Spleen (tissue), 11 donors: Measurements from ENCODE around the gene GAS2L3. TPM values are rescaled to one million over a fixed set of nuclear protein-coding genes. Genes with fewer than 3 reads are reported as not detected.

Experiments used
- DNase-seq: peaks from one replicate; pipeline ENCODE4 v3.0.0-alpha.2; 2020
- H3K27ac ChIP-seq, 8 donors: fragments of 200-600 bp; sonication (generic) in 7 of 8; 1 replicate in 4 of 8; 2 replicates in 4 of 8; pipeline versions ENCODE4 v1.5.0 to v1.8.0; 2016 to 2021; ENCODE audit warnings: inconsistent platforms in 4 of 8, mild to moderate bottlenecking in 4 of 8, moderate library complexity in 1 of 8
- H3K27me3 ChIP-seq, 7 donors: fragments of 200-600 bp; sonication (generic) in 6 of 7; replicated peaks in 1 of 7; 1 replicate in 4 of 7; 2 replicates in 3 of 7; pipeline versions ENCODE4 v1.5.0 to v1.8.0; 2016 to 2021; ENCODE audit warnings: inconsistent platforms in 3 of 7, mild to moderate bottlenecking in 1 of 7
- H3K36me3 ChIP-seq, 6 donors: fragments of 200-600 bp; sonication (generic) in 5 of 6; 1 replicate in 4 of 6; 2 replicates in 2 of 6; pipeline versions ENCODE4 v1.5.0 to v1.8.0; 2016 to 2021; ENCODE audit warnings: inconsistent platforms in 2 of 6
- H3K4me1 ChIP-seq, 6 donors: fragments of 200-600 bp; sonication (generic) in 5 of 6; 1 replicate in 3 of 6; 2 replicates in 3 of 6; pipeline versions ENCODE4 v1.5.0 to v1.8.0; 2016 to 2021; ENCODE audit warnings: inconsistent platforms in 3 of 6
- H3K4me3 ChIP-seq, 8 donors: fragments of 200-600 bp; sonication (generic) in 7 of 8; 1 replicate in 4 of 8; 2 replicates in 4 of 8; pipeline versions ENCODE4 v1.5.0 to v1.8.0; 2016 to 2021; ENCODE audit warnings: inconsistent platforms in 4 of 8, mild to moderate bottlenecking in 4 of 8, moderate library complexity in 2 of 8
- H3K9me3 ChIP-seq, 8 donors: fragments of 200-600 bp; sonication (generic) in 7 of 8; 1 replicate in 4 of 8; 2 replicates in 4 of 8; pipeline versions ENCODE4 v1.5.0 to v1.8.0; 2016 to 2021; ENCODE audit warnings: inconsistent platforms in 4 of 8
- POLR2A ChIP-seq, 3 donors: fragments of 450-650 bp; IDR thresholded peaks; one replicate each; pipeline ENCODE4 v1.5.1; 2017; ENCODE audit warnings: antibody characterized with exemption in 3 of 3, mild to moderate bottlenecking in 1 of 3
- POLR2AphosphoS5 ChIP-seq, 3 donors: sonication (generic); formaldehyde crosslinking; IDR thresholded peaks; one replicate each; pipeline ENCODE4 v1.5.1; 2017; ENCODE audit warnings: antibody characterized with exemption in 3 of 3
- WGBS, 5 donors: extraction: QIAGEN DNeasy Blood & Tissue Kit in 3 of 5; methylation state at CpG; one replicate each; pipeline versions ENCODE4 v1.1.5 to v1.1.7; 2013 to 2018; 5-methylcytosine and 5-hydroxymethylcytosine counted together
- intact Hi-C: fragments of 100-400 bp; cut with DNase I; formaldehyde crosslinking; loops from one replicate; pipeline ENCODE4 v1.15.0; 2023; ENCODE audit warnings: low total_unique reads
- polyA plus RNA-seq, 3 donors: library from polyadenylated mRNA; stranded (reverse); fragments of 200-250 nt; gene quantifications; one replicate each; pipeline ENCODE4 v1.2.1, GENCODE V29; 2013
- total RNA-seq, 7 donors: library from RNA; depleted of rRNA in 3 of 7; stranded (reverse); fragments of >200 nt in 3 of 7; fragmentation: NEBNext Ultra II Directional in 4 of 7; extraction: Animal tissue kit (Norgen Biotek cat#: 25700) in 4 of 7; gene quantifications; one replicate each; pipeline versions ENCODE4 v1.1.0 to v1.2.1, GENCODE V29; 2016 to 2021
- TF ChIP-seq, protein P1 (sequence below), 11 experiments: fragments of 200-600 bp in 7 of 11; fragments of 450-650 bp in 4 of 11; sonication (generic) in 4 of 11; IDR thresholded peaks in 8 of 11; conservative IDR thresholded peaks in 3 of 11; 1 replicate in 7 of 11; 2 replicates in 4 of 11; pipeline versions ENCODE4 v1.4.0 to v1.8.0; 2016 to 2021; ENCODE audit warnings: antibody characterized with exemption in 11 of 11, inconsistent platforms in 4 of 11, mild to moderate bottlenecking in 1 of 11
- donor health status: healthy with polysubstance abuse.
- donor health status: DM: no; HTN: no; CAD: no; lungs with moderate emphysema.
- donor health status: DM: no; HTN: no; CAD: no.
- donor health status: Bipolar disorder and iron deficiency.
- donor health status: healthy.
- donor health status: DM: no; HTN: no; CAD: no.
- donor health status: DM: yes; HTN: yes; CAD: no.

The GAS2L3 gene
- total and polyA plus RNA-seq, 10 donors, result 0.49 to 10.8 (median 6.5) TPM

DNA sequence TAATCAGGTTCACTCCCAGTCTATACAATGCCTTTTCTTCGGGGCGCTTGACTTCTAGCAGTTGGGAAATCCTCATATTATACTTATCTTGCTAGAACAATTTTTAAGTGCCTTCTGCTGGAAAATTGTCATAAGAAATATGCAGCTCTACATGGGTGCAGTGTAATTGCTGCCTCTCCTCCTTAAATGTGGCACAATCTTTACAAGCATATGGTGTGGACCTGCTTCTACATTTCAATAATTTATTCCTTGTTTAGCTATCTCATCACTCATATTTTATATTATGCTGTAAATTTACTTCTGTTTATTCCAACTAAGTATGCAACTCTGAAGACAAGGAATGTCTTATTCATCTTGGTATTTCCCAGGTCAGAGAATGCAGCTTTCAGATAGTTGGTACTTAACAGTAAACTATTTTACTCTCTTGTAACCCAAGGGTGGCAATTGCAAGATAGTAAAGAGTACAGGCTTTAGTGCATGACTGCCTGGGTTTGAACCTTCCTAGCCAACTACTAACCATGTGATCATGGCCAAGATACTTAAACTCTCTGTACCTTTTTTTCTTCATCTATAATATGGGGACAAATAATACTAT is 43.6 kb upstream of the GAS2L3 start:
- intact Hi-C loops, result no loop called here
- no peak overlapping the region for H3K27ac ChIP-seq
- H3K4me1 ChIP-seq, result no peaks in the 10 kb centered on the region
- TF ChIP-seq POLR2A (IDR thresholded peaks at IDR 0.05) (no peak), POLR2AphosphoS5 (IDR thresholded peaks at IDR 0.05) (no peak)
- TF ChIP-seq, protein P1, sequence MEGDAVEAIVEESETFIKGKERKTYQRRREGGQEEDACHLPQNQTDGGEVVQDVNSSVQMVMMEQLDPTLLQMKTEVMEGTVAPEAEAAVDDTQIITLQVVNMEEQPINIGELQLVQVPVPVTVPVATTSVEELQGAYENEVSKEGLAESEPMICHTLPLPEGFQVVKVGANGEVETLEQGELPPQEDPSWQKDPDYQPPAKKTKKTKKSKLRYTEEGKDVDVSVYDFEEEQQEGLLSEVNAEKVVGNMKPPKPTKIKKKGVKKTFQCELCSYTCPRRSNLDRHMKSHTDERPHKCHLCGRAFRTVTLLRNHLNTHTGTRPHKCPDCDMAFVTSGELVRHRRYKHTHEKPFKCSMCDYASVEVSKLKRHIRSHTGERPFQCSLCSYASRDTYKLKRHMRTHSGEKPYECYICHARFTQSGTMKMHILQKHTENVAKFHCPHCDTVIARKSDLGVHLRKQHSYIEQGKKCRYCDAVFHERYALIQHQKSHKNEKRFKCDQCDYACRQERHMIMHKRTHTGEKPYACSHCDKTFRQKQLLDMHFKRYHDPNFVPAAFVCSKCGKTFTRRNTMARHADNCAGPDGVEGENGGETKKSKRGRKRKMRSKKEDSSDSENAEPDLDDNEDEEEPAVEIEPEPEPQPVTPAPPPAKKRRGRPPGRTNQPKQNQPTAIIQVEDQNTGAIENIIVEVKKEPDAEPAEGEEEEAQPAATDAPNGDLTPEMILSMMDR (IDR thresholded peaks at IDR 0.05 in 8 of 11, conservative IDR thresholded peaks at IDR 0.05 in 3 of 11), result no peak
- no peak overlapping the region for H3K4me3 ChIP-seq
- no peaks in the 10 kb centered on the region for H3K36me3 ChIP-seq
- DNase-seq, result no peak
- H3K27me3 ChIP-seq, result no peaks in the 10 kb centered on the region
- 91 to 98% (median 94%) methylated on average over 2 of the region's 2 CpGs for WGBS, 5 donors
- H3K9me3 ChIP-seq, result no peaks in the 10 kb centered on the region

DNA sequence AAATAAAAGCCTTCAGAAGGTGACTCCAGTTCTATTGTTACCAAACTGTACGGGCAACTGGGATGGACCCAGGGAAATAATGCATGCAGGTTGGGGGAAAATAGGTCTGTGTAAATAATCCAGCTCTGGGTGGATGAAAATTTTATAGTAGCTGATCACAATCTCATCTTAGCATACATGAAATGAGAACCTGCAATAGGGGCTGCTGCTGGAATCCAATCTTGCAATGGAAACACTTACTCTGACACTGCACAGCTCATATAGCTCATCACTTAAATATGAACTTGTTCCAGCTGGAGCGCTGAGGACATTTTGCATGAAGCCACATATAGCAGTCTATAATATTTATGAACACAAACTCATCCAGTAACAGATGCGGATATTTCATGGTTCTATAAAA is 40.1 kb upstream of the GAS2L3 start:
- intact Hi-C loops, result no loop called here
- Histone ChIP-seq H3K9me3 (no peaks in the 10 kb centered on the region), H3K4me3 (no peak overlapping the region), H3K27ac (no peak overlapping the region), H3K36me3 (no peaks in the 10 kb centered on the region), H3K27me3 (peaks cover 0 to 3% (median 0%) of the 10 kb centered on the region in 7 donors), H3K4me1 (no peaks in the 10 kb centered on the region)
- 88 to 93% (median 89%) methylated on average over 3 of the region's 3 CpGs for WGBS, 5 donors
- TF ChIP-seq, protein P1 (IDR thresholded peaks at IDR 0.05 in 8 of 11, conservative IDR thresholded peaks at IDR 0.05 in 3 of 11), result no peak
- TF ChIP-seq POLR2AphosphoS5 (IDR thresholded peaks at IDR 0.05) (no peak), POLR2A (IDR thresholded peaks at IDR 0.05) (no peak)
- DNase-seq, result no peak

DNA sequence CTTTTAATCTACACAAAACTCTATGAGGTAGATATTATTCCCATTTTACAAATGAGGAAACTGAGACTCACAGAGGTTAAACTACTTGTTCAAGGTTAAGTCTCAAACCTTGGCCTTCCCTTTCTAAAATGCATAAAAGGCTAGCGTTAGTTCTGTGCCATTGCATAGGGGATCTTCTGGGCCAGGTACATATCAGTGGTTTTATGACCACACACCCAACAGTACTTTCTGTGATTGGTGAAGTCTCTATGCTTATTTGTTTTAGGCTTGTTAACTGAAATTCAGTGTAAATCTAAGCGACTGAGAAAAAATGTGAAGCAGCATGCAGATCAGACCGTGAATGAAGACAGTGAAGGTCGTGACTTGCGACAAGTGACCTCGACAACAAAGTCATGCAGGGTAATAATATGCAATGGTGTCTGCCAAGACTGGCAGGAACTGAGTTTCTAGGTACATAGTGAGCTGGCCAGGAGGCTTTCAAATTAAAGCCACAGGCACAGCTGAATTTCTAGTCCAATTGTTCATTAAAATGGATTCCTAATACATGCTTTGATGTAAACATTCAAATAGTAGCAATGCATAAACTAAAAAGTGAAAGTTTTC is 38.8 kb upstream of the GAS2L3 start:
- 74 to 88% (median 79%) methylated on average over 6 of the region's 6 CpGs for WGBS, 5 donors
- intact Hi-C loops, result no loop called here
- no peak for DNase-seq
- Histone ChIP-seq H3K27ac (no peak overlapping the region), H3K27me3 (peaks cover 0 to 3% (median 0%) of the 10 kb centered on the region in 7 donors), H3K4me3 (no peak overlapping the region), H3K9me3 (no peaks in the 10 kb centered on the region), H3K4me1 (no peaks in the 10 kb centered on the region), H3K36me3 (no peaks in the 10 kb centered on the region)
- TF ChIP-seq POLR2A (IDR thresholded peaks at IDR 0.05) (no peak), POLR2AphosphoS5 (IDR thresholded peaks at IDR 0.05) (no peak)
- TF ChIP-seq, protein P1 (IDR thresholded peaks at IDR 0.05 in 8 of 11, conservative IDR thresholded peaks at IDR 0.05 in 3 of 11), result no peak

DNA sequence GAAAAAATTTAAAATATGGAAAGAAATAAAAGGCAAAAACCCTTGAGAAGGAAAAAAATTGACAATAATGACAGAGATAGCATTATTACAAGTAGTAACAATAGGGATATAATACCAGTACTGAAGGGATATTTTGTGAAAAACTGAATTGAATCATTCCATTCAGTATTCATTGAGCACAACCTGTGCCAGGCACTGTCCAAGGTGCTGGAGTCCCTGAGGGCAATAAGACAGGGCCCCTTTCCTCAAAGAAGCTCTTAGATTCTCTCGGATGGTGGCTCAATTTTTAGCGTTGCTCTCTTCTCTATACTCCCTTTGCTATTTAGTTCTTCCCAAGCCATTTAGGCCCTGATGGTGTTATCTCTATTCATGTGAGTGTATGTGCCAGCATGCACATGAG is 34.3 kb upstream of the GAS2L3 start:
- Histone ChIP-seq H3K4me1 (no peaks in the 10 kb centered on the region), H3K27me3 (peaks cover 0 to 11% (median 0%) of the 10 kb centered on the region in 7 donors), H3K9me3 (no peaks in the 10 kb centered on the region), H3K36me3 (no peaks in the 10 kb centered on the region), H3K27ac (no peak overlapping the region), H3K4me3 (no peak overlapping the region)
- intact Hi-C loops, result no loop called here
- no peak for DNase-seq
- TF ChIP-seq POLR2A (IDR thresholded peaks at IDR 0.05) (no peak), POLR2AphosphoS5 (IDR thresholded peaks at IDR 0.05) (no peak)
- TF ChIP-seq, protein P1 (IDR thresholded peaks at IDR 0.05 in 8 of 11, conservative IDR thresholded peaks at IDR 0.05 in 3 of 11), result no peak
- WGBS, 5 donors, result 36 to 63% (median 43%) methylated on average over 2 of the region's 2 CpGs
